Measurements from ENCODE around the gene ESRRG.

DNA sequence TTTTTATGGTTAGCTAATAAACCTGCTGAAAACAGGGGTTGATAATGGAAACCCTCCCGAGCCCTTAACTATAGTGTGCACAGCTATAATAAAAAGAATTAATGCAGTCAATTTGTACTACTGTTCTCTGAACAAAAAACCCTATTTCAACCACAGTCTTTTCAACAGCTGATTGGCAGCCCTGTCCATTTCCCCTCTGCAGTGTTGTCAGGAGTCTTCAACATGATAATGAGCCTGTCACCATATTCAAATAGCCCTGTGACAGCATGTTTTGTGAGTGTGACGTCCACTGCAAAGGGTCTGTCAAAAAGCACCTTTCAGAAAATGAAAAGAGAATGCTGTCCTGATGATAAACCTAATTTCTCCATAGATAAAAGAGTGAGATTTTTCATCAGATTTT is 92.7 kb downstream of the ESRRG start:
- TF ChIP-seq, protein P1, sequence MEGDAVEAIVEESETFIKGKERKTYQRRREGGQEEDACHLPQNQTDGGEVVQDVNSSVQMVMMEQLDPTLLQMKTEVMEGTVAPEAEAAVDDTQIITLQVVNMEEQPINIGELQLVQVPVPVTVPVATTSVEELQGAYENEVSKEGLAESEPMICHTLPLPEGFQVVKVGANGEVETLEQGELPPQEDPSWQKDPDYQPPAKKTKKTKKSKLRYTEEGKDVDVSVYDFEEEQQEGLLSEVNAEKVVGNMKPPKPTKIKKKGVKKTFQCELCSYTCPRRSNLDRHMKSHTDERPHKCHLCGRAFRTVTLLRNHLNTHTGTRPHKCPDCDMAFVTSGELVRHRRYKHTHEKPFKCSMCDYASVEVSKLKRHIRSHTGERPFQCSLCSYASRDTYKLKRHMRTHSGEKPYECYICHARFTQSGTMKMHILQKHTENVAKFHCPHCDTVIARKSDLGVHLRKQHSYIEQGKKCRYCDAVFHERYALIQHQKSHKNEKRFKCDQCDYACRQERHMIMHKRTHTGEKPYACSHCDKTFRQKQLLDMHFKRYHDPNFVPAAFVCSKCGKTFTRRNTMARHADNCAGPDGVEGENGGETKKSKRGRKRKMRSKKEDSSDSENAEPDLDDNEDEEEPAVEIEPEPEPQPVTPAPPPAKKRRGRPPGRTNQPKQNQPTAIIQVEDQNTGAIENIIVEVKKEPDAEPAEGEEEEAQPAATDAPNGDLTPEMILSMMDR (IDR thresholded peaks at IDR 0.05): no peak
- no peak for TF ChIP-seq POLR2A (IDR thresholded peaks at IDR 0.05)
